A549 (cell line): ENCODE data around the gene SLCO3A1.

Experiments
- CTCF ChIP-seq: fragments of >200 bp; sonication (Bioruptor Twin); formaldehyde crosslinking; IDR thresholded peaks from 3 replicates; pipeline ENCODE4 v1.5.1; 2016
- EHMT2 ChIP-seq: fragments of 200-600 bp; sonication (generic); IDR thresholded peaks from 2 replicates; pipeline ENCODE4 v1.6.1; 2016; ENCODE audit warnings: antibody characterized with exemption, low read depth, mild to moderate bottlenecking, moderate library complexity
- HOXA7 ChIP-seq: fragments of 250-450 bp; sonication (Bioruptor Pico); IDR thresholded peaks from 2 replicates; pipeline ENCODE4 v1.5.0; 2020; ENCODE audit warnings: mild to moderate bottlenecking, moderate library complexity
- REST ChIP-seq: fragments of 200-600 bp; sonication (generic); IDR thresholded peaks from 2 replicates; pipeline ENCODE4 v1.6.1; 2016; ENCODE audit warnings: antibody characterized with exemption, mild to moderate bottlenecking, moderate library complexity

GRCh38 chr15:92076541-92076940 lies 223.0 kb downstream of the SLCO3A1 start:
- no peak for TF ChIP-seq CTCF
- no peak for TF ChIP-seq HOXA7 (CRISPR knock-in tag)
- TF ChIP-seq EHMT2: no peak
- no peak for TF ChIP-seq REST
